ENCODE measurements around the gene HSPBAP1.

- TF ChIP-seq POLR2AphosphoS5 (IDR thresholded peaks at IDR 0.05; ENCODE audit: low read depth, low read length) (no peak), POLR2A (IDR thresholded peaks at IDR 0.05; ENCODE audit: low read depth, low read length) (no peak), TAF1 (IDR thresholded peaks at IDR 0.05; ENCODE audit: borderline replicate concordance, low read depth, low read length) (no peak)
These were observed 23.0 kb upstream of the HSPBAP1 start for GRCh38 chr3:122816587-122816986.
